Endometrial microvascular endothelial cells (primary cell): Measurements from ENCODE around the gene SHISAL1. TPM values are rescaled to one million over a fixed set of nuclear protein-coding genes. Genes with fewer than 3 reads are reported as not detected.

Experiments
- in situ Hi-C: cut with HindIII; loops from 2 replicates; pipeline ENCODE4 v1.10.0; 2017; ENCODE audit warnings: low sequenced_read_pairs, low pct_unique_long_range_greater_than_20kb; ENCODE audit errors: inconsistent ontology term
- total RNA-seq: library from RNA; depleted of rRNA; stranded (reverse); fragments of >200 nt; gene quantifications from one replicate; pipeline ENCODE4 v1.2.3, GENCODE V29; 2015; ENCODE audit errors: inconsistent ontology term

SHISAL1 gene
- total RNA-seq, 1 donor from 2014 or later = not detected

DNA sequence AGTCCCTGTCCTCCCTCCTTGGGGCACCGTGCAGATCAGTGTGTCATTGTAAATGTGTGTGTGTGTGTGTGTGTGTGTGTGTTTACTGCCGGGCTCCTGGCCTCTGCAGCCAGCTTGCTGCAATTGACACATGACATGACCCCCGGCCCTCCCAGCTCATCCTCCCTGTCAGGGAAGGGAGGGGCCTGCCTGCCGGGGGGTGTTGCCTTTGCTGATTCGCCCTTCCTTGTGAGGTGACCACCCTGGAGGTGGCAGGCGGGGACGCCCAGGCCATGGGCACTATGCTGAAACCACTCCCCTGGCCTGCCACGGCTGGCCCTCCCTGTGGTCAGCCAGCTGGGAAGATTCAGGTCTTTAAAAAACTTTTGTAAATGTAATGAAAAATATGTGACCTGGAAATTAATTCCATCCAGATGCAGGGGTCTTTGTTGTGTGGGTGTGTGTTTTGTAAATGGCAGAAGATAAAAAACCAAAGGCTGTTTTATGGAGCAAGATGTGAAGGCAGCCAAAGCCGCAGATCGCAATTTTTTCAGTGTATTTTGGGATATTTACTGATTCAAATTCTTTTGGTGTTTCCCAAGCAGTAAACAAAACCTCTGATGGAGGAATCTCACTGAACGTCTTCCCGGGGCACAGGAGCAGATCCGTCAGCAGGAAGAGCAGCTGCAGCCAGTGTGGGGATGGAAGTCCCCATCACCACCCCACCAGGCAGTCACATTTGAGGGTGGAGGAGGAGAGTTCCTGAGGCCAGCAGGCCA, 23.2 kb downstream of the SHISAL1 start:
- in situ Hi-C loops = no loop called here

DNA sequence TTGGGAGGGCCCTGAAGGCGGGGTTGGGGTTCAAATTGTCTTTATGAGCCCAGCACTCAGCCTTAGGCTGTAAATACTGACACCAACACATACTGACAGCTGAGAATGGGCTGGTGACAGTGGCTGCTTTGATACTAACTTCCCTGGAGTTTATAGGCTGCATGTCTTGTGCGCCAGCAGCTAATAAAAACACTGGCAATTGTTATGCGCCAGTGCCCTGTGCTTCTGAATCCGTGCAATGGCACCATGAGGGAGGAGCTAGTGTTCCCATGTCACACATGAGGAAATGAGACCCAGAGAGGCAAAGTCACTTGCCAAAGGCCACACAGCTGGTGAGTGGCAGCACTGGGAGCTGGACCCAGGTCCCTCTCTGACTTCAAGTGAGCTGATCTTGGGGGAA, 23.8 kb downstream of the SHISAL1 start:
- in situ Hi-C loops = no loop called here

DNA sequence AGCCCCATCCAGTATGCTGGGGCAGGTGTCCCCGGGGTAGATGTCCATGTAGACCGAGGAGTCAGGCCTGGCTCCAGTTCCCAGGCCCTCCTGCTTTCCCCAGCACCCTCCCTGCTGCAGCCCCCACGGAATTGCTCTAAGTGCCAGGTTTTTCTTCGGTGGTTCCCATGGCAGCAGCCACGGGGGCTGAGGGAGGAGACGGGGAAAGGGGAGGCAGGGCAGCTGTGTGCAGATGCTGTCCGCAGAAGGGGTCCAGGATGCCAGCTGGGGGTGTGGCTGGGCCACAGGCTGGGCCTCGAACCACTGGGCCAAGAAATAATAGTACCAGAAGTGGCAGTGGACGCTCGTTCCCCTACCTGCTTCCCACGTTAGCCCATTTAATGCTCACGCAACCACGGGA, 25.0 kb downstream of the SHISAL1 start:
- in situ Hi-C loops = no loop called here

DNA sequence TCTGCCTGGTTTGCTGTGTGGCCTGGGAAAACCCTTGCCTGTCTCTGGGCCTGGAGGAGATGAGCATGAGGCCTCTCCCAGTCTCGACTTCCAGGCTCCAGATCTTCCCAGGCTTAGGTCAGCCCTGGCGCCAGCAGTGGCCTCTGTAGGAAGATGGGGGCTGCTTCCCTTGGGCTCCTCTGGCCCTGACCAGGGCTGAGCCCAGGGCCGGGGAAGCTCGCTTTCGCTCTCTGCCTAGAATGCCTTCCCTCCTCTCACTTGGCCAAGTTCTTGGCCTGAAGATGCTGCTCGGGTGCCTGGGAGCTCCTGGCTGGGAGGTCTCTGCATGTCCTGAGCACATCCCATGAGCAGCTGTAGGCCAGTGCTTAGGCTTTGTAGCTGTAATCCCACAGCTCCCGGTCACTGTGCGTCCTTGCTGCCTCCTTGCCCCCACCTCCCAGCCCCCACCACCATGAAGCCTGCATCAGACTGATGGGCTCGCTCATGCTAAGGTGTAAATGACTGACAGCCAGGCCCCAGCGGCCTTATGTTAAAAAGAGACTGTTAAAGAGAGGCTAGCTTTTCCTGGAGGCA, 25.5 kb downstream of the SHISAL1 start:
- in situ Hi-C loops = no loop called here

DNA sequence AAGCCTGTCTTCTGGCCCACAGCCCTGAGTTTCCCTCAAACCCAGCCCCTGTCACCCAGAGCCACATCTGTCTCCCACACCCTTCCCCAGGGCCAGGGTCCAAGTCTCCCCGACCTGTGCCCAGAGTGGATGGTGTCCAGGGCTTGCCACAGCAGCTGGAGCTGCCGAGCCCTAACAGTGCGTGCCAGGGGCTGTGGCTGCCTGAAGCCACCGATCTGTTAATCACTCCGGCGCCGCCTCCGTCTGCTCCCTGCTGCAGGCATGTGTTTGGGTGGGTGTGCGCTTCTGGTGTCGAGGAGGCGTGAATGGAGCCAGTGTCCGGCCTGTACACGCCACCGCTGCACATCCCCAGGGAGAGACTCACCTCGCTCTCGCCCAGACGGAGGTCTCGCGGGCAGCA, 26.1 kb downstream of the SHISAL1 start:
- in situ Hi-C loops = no loop called here

DNA sequence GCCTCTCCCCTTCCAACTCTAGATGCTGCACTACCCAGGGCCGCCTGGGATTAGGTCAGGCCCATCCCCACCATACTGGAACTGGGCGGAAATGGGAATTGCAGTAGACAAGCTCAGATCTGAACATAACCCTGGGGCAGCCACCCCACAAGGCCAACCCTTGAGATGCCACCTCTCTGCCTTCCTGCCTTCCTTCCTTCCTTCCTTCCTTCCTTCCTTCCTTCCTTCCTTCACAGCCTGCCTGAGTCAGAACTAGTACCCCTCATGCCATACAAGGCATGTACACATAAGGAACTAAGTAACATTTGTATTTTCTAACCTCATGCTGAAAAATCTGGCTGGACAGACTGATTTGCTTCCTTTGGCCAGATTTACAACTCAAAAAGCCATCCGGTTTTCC, 28.0 kb downstream of the SHISAL1 start:
- in situ Hi-C loops = no loop called here

DNA sequence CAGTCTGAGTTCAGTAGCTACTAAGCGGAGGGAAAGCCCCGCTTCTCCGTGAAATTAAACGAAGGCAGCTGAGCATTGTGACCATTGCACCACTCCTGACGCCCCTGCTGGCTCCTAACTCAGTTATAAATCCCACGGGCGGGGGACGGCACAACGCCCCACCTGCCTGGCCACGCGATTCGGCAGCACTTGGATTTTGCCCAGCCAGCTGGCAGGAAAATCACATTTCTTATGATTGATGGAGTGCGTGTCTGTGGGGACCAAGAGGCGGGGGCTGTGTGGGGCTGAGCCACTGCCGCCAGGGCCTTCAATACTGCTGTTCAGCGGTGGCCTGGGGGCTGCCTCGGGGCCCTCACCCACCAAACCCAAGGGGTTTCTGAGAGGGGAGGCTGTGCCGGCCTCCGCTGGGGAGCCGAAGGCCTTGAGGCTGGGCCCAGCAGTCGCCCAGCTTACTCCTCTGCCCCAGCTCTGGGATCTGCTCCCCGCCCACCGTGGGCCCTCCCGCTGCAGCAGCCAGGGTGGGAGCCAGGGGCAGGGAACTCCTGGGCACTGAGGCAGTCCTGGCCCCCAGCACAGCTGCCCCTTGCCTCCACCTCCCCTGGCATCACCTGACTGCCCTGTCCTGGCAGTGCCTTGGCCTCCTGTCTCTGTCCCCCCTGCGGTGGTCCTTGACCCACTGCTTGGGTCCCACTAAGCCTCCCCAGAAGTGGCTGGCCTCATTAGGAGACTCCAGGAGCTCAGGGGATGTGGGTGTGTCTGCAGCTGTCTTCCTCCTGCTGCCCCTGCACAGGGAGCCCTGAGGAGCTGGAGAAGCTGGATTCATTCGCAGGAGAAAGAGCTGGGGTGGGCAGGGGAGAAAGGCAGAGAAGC, 30.7 kb downstream of the SHISAL1 start:
- in situ Hi-C loops = no loop called here

DNA sequence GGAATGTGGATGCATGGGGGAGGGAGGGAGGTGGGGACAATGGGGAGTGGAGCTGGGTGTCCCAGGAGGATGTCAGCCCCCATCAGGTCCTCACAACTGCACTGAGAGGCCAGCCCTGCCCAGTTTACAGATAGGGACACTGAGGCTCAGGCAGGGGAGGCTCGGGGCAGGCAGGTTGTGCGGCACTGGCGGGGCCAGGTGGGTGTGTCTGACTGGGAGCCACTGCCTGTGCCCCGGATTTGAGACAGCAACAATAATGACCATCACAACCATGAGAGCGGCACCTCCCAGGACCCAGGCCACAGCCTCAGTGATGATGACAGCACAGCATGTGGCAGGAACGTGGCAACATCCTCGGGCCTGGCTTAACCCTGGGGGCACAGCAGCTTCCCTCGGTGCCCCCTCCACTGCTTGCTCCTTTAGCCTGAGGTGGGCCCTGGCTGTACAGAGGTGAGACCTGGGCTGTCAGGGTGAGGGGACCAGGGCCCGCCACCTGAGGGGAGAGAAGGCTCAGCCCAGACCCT, 32.0 kb downstream of the SHISAL1 start:
- in situ Hi-C loops = no loop called here

DNA sequence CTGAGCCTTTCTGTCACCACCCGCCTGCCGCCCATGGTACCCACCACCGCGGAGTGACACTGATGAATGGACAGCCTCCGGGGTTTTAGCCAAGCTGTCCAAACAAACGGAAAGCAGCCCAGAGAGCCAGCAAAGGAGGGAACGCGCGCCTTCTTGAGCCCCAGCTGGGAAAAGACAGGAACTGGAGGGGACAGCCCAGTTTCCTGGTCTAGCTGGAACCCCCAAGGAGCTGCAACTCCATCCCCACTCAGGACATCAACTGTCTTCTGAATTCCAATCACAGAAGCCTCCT, 33.7 kb downstream of the SHISAL1 start:
- in situ Hi-C loops = no loop called here

DNA sequence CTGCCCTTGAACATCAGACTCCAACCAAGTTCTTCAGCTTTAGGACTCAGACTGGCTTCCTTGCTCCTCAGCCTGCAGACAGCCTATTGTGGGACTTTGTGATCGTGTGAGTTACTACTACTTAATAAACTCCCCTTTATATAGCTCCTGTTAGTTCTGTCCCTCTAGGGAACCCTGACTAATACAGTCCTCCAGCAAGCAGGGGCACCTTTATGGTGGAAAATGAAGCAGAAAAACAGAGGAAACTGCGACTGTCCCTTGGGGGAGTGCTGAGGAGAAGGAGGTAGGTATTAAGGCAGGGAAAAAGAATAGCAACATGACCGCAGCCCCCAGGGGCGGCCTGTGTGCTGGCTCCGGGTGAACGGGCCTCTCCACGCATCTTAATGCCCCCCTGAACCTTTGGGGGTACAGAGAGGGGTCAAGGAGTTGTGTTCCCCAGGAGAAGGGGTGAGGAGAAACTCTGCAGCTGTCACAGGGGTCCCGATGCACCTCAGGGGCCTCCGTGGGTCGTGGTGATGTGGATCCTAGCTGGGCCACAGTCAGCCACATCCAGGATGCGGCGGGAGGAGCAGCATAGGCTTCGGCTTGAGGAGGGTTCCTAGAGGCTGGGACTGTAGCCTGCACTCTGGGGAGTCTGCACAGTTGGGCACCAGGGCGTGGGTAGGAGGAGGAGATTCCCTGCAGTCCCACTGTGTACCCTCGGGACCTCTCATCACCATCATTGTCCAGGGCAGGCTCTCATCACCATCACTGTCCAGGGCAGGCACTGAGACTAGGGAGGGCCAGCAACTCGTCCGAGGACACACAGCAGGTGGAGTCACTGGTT, 34.3 kb downstream of the SHISAL1 start:
- in situ Hi-C loops = no loop called here

DNA sequence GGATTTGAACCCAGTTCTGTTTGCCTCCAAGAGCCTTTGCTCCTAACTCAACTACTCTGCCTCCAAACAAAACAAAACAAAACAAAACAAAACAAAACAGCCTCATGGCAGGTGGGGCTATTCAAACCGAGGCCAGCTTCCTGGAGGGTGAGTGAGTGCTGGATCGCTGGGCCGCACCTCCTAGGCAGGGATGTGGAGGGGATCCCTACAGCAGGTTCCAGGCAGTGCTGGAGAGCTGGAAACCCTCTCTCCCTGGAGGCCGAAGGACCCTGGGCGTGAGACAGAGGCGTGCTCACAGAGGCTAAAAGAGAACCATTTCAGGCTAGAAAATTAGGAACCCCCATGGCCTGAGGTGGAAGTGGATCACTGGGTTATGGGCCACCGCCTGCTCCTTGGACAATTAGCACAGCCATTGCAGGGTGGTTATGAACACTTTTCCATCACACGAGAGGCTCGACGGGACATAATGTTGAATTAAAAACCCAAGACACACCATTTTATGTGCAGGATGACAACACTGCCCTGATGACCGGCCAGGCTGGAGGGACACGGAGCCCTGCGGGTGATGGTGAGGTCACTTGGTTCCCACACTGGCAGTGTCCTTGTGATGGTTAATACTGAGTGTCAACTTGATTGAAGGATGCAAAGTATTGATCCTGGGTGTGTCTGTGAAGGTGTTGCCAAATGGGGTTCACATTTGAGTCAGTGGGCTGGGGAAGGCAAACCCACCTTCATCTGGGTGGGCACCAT, 35.2 kb downstream of the SHISAL1 start:
- in situ Hi-C loops = no loop called here

DNA sequence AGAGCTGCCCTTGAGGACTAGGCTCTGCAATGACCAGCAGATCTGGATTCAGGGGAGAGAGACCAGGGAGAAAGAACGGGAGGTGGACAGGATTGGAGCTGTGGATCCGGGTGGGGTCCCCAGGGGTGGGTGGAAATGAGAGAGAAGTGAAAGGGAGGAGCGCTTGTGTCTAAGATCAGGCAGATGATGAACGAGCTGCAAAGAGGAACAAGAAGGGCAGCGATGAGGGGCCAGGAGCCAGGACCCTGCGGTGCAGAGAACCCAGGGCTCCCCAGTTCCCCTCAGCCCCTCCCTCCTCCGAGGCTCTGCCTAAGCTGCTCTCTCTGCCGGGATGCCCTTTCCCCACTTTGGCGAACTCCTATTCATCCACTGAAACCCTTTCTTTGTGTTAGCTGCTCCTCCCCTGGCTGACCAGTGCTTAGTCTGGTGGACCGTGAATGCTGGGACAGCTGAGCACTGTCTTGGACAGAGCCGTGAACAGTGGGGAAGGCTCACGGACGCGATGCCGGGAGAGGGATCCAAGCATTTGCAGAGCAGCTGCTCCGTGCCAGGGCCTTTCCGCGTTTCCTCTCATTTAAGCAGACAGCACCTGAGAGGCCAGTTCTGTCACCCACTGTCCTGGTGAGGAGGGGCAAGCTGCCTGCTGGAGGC, 35.9 kb downstream of the SHISAL1 start:
- in situ Hi-C loops = no loop called here

DNA sequence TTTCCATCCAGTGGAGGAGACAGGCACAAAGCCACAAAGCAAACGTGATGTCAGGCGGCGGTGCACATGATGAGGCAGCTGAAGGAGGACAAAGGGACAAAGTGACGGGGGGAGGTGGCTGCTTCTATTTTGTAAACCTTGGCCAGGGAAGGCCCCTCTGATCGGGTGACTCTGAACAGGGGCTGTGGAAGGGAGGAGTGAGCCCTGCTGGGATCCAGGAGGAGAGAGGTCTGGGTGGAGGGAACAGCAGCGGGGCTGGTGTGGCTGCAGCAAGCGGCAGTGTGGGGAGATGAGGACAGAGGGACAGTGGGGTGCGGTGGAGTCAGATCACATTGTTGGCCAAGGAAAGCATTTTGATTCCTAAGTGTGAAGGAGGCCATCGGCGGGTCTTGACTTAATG, 36.7 kb downstream of the SHISAL1 start:
- in situ Hi-C loops = no loop called here

DNA sequence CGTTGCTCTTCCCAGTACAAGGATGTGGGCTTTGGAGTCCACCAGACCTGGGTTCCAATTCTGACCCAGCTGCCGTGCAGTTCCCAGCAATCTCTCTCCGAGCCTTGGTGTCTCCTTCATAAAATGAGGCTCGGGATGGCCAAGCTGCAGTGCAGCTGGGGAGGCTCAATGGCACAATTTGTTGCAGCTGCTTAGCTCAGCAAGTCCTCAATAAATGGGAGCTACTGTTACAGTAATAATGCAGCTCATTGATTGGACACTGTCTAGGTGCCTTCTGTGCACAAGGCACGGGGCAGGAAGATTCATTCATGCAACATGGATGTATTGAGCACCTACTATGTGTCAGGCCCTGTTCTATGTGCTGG, 37.1 kb downstream of the SHISAL1 start:
- in situ Hi-C loops = no loop called here

DNA sequence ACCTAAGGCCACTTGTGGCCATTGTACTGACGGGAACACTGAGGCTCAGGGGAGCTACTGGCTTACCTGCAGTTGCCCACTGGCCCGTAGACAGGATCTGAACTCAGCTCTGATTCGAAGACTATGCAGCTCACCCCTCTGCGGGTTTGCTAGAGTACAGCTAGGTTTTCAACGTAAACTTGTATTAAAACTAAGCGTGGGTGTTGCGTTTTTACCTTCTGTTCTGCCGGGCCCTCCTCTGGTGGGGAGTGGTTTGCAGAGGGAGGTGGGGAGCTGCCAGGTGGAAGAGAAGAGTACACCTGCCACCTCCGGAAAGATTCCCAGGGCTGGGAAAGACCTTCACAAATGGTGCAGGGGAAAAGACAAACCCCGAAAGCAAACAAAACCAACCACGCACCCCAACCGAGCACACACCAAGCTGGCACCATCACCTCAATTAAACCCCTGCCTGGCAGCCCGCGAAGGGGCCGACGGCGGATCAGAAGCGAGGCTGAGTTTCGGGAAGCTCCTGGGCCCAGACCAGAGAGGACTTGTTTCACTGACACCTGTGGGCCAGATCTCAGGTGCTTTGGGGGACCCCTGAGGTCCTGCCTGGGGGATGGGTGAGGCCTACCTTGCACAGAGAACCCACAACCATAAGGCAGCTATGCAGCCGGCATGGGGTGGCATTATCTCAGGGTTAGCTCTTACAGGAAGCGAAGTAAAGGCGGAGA, 37.7 kb downstream of the SHISAL1 start:
- in situ Hi-C loops = no loop called here

DNA sequence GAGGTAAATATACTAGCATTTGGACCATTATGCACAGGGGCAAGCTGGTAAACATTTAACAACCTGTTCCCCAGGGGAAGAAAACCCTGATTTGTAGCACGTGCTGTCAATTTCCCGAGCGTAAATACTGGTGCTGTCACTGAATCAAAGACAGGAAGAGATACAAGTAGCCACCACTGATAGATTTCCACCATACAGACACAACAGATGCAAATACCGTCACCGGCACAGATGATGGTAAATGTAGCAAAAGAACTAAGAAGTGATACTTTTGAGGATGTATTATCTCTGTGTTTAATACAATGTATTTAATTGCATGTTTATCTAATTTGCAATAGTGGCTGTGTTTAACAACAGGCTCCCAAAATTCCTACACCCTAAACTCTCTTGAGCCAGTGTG, 39.6 kb downstream of the SHISAL1 start:
- in situ Hi-C loops = no loop called here

DNA sequence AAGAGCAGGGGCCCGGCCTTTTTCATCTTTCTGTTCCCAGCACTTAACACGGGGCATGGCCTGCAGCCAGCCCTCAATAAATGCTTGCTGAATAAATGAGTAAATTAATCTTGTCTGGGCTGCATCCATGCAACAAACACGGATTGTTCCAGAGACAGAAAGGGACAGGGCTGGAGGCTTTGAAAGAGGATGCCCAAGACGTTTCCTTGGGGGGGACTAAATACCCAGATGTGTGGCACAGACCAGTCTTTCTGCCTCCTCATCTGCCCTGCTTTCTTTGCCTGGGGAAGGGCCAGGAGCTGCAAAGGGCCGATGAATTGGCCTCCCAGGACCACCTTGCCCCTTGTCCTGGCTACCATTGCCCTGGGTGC, 40.4 kb downstream of the SHISAL1 start:
- in situ Hi-C loops = no loop called here
